Large intestine (tissue), 3 donors: ENCODE results near the gene ANKRD30B. TPM values are rescaled to one million over a fixed set of nuclear protein-coding genes. Genes with fewer than 3 reads are reported as not detected.
"Not testable (repeated sequence)": the region's sequence is repeated elsewhere in the genome, so short reads cannot be mapped to it uniquely, and the experiment has no call there.

ENCODE experiments used
- DNase-seq, 2 donors: peaks; one replicate each; pipeline versions ENCODE4 v3.0.0 to v3.0.0-alpha.2; 2013
- H3K27ac ChIP-seq: one replicate; pipeline ENCODE4 v1.5.1; 2013; ENCODE audit warnings: low read length
- H3K27me3 ChIP-seq: 2 replicates; pipeline ENCODE4 v1.6.1; 2013; ENCODE audit warnings: low read length; ENCODE audit not compliant: control insufficient read depth, insufficient read depth
- H3K36me3 ChIP-seq: 2 replicates; pipeline ENCODE4 v1.6.1; 2013; ENCODE audit warnings: low read length; ENCODE audit not compliant: control insufficient read depth, insufficient read depth
- H3K4me1 ChIP-seq: one replicate; pipeline ENCODE4 v1.6.1; 2013; ENCODE audit warnings: low read length; ENCODE audit not compliant: control insufficient read depth, insufficient read depth
- H3K4me3 ChIP-seq: one replicate; pipeline ENCODE4 v1.5.1; 2013; ENCODE audit warnings: low read length
- H3K9me3 ChIP-seq: one replicate; pipeline ENCODE4 v1.6.1; 2013; ENCODE audit warnings: mild to moderate bottlenecking, low read depth, low read length, moderate library complexity; ENCODE audit not compliant: control insufficient read depth
- WGBS: methylation state at CpG from one replicate; pipeline ENCODE4 v1.1.5; 2013; ENCODE audit warnings: low lambda C conversion rate; ENCODE audit not compliant: insufficient coverage; 5-methylcytosine and 5-hydroxymethylcytosine counted together
- polyA plus RNA-seq: library from polyadenylated mRNA; unstranded; fragments of 120-200 nt; gene quantifications from one replicate; pipeline ENCODE4 v1.2.1, GENCODE V29; 2013

The ANKRD30B gene
- polyA plus RNA-seq, 1 donor, result 0.10 TPM

DNA sequence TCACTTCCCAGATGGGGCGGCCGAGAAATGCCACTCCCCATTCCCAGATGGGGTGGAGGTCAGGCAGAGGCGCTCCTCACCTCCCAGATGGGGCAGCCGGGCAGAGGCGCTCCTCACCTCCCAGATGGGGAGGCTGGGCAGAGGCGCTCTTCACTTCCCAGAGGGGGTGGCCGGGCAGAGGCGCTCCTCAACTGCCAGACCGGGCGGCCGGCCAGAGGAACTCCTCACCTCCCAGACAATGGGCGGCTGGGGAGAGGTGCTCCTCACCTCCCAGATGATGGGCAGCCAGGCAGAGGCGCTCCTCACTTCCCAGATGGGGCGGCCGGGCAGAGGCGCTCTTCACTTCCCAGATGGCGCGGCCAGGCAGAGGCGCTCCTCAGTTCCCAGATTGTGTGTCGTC is 108.3 kb downstream of the ANKRD30B start:
- H3K36me3 ChIP-seq, H3K4me3 ChIP-seq, H3K27ac ChIP-seq, DNase-seq, H3K27me3 ChIP-seq, H3K4me1 ChIP-seq: not testable (repeated sequence)
- WGBS, result no CpG with 5 or more reads among the region's 20 CpGs
- H3K9me3 ChIP-seq, result peaks cover 14% of the 10 kb centered on the region

DNA sequence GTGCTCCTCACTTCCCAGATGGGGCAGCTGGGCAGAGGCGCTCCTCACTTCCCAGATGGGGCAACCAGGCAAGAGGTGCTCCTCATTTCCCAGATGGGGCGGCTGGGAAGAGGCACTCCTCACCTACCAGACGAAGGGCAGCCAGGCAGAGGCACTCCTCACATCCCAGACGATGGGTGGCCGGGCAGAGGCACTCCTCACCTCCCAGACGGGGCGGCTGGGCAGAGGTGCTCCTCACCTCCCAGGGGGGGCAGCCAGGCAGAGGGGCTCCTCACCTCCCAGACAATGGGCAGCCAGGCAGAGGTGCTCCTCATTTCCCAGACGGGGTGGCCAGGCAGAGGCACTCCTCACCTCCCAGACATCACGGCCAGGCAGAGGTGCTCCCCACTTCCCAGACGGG is 110.5 kb downstream of the ANKRD30B start:
- not testable (repeated sequence) for H3K4me1 ChIP-seq, H3K27ac ChIP-seq, H3K36me3 ChIP-seq, DNase-seq, H3K27me3 ChIP-seq, H3K4me3 ChIP-seq
- H3K9me3 ChIP-seq, result peaks cover 14% of the 10 kb centered on the region
- WGBS, result no CpG with 5 or more reads among the region's 10 CpGs

DNA sequence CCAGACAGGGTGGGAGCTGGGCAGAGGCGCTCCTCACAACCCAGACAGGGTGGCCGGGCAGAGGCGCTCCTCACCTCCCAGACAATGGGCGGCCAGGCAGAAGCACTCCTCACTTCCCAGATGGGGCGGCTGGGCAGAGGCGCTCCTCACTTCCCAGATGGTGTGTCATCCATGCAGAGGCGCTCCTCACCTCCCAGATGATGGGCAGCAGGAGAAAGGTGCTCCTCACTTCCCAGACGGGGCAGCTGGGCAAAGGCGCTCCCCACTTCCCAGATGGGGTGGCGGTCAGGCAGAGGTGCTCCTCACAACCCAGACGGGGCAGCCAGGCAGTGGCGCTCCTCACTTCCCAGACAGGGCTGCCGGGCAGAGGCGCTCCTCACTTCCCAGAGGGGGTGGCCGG is 112.0 kb downstream of the ANKRD30B start:
- not testable (repeated sequence) for H3K4me1 ChIP-seq, H3K27ac ChIP-seq, H3K27me3 ChIP-seq, H3K4me3 ChIP-seq, H3K36me3 ChIP-seq, DNase-seq
- WGBS, result no CpG with 5 or more reads among the region's 15 CpGs
- H3K9me3 ChIP-seq, result peaks cover 14% of the 10 kb centered on the region

DNA sequence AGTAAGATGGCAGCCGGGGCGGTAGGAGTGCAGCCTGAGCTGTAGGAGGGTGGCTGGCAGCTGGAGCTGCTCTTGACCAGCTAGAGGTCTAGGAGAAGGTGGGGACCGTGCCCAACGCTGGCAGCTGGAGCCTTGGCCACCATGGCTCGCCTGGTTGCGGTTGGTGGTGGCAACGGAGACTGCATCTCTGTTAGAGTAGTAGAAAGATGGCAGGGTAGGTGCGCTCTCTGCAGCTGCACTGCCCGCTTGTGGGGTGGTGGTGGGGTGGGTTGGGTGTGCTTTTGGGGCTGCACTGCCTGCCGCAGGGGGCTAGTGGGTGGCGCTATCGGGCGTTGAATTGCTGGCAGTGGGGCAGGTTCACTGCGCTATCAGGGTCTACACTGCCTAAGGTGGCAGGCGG is 118.5 kb downstream of the ANKRD30B start:
- not testable (repeated sequence) for DNase-seq, H3K4me3 ChIP-seq
- WGBS, result no CpG with 5 or more reads among the region's 15 CpGs

DNA sequence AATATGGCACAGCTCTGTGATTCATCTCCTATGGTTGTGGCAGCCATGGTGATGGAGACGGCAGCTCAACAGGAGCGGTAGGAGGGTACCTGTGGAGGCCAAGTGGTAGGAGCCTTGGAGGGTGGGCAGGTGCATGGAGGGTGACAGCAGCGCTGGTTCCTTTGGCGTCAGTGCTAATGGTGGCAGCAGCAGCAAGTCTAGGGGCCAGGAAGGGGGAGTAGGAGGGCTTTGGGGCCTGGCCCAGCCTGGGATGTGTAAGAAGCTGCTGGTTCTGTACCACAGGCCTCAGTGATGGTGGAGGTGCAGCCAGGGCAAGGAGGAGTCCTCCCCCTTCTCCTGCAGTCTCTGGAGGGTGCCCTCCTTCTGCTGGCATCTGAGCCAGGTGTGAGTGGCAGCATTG is 120.0 kb downstream of the ANKRD30B start:
- DNase-seq, H3K9me3 ChIP-seq, H3K27me3 ChIP-seq, H3K4me3 ChIP-seq, H3K36me3 ChIP-seq, H3K4me1 ChIP-seq, H3K27ac ChIP-seq: not testable (repeated sequence)
- no CpG with 5 or more reads among the region's 4 CpGs for WGBS

More for the DNA sequence above, 118.5 kb downstream of the ANKRD30B start:
- H3K36me3 ChIP-seq, H3K27ac ChIP-seq, H3K27me3 ChIP-seq, H3K9me3 ChIP-seq, H3K4me1 ChIP-seq: not testable (repeated sequence)

DNA sequence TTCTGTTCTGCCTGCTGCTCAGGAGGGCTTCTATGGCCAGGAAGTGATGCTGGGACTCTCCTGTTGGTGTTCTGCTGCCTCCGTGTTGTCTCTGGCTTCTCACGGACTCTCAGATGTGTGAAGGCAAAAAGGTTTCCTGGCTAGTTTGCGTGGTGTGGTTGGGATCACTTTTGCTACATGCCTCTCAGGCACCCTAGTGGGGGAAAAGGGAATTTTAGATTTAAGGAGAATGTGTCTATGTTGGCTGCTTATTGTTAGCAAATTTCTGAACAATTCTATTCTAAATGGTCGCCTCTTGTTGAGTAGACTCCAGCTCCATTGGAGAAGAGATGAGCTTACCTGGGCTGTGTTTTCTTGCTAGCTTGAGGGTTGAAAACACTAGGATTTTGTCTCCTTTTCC is 120.9 kb downstream of the ANKRD30B start:
- not testable (repeated sequence) for DNase-seq, H3K9me3 ChIP-seq, H3K27me3 ChIP-seq, H3K36me3 ChIP-seq, H3K4me1 ChIP-seq, H3K4me3 ChIP-seq, H3K27ac ChIP-seq
- no CpG with 5 or more reads among the region's 4 CpGs for WGBS

DNA sequence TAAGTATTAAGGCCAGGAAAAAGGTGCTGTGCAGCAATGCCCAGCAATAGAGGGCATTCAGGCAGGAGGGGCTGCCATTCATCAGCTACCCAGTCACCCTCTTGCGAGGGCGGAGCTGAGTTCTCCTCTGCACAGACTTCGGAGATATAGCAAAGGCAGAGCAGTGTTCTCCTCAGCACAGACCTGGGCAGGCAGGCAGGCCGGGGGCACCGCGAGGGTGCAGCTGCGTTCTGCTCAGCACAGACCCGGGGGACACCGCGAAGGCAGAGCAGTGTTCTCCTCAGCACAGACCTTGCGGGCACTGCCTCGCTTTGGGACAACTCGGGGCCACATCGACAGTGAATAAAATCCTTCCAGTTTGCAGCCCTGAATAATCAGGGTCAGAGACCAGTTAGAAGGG is 130.9 kb downstream of the ANKRD30B start:
- H3K4me1 ChIP-seq, DNase-seq, H3K27ac ChIP-seq, H3K9me3 ChIP-seq, H3K4me3 ChIP-seq, H3K36me3 ChIP-seq, H3K27me3 ChIP-seq: not testable (repeated sequence)
- no CpG with 5 or more reads among the region's 14 CpGs for WGBS

DNA sequence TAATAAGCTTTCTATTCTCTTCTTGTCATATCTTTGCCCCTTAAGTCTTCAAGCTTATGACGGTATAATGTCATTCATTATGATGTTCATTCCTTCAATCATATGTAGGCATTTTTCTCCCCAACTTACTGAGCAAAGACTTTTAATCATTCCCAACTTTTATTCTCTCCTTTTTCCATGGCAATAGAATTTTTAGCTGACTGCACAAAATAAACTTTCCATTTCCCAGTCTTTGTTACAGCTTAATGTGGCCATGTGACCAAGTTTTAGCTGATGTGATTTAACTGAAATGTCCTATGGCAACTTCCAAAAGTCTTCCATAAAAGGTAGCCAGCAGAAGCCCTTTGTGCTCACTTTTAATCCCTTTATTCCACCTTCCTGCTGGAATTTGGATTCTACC is 152.5 kb downstream of the ANKRD30B start:
- H3K36me3 ChIP-seq, result no peaks in the 10 kb centered on the region
- no peak overlapping the region for H3K27ac ChIP-seq
- H3K4me1 ChIP-seq, result no peaks in the 10 kb centered on the region
- no peaks in the 10 kb centered on the region for H3K9me3 ChIP-seq
- no peak for DNase-seq
- H3K27me3 ChIP-seq, result no peaks in the 10 kb centered on the region
- no peak overlapping the region for H3K4me3 ChIP-seq
- WGBS, result no CpG with 5 or more reads among the region's 1 CpG

Other genes starting within 250 kb of the ANKRD30B start
- gene POTEC, start 204.6 kb upstream of the ANKRD30B start, polyA plus RNA-seq, result 0.06 TPM